ENCODE measurements around the gene DDX54.

DDX54 gene

GRCh38 chr12:113169697-113170096 lies 15.6 kb downstream of the DDX54 start:
- peaks cover 31% of the 10 kb centered on the region for H3K79me2 ChIP-seq (ENCODE audit: insufficient read depth, low read length)
- no peaks in the 10 kb centered on the region for H3K27me3 ChIP-seq (ENCODE audit: insufficient read depth, low read length, poor library complexity)
- no peak for ATAC-seq (ENCODE audit: insufficient read depth, low read depth)
- no peaks in the 10 kb centered on the region for H3K9me3 ChIP-seq (ENCODE audit: insufficient read depth, low read length, severe bottlenecking)
- no peak overlapping the region for H3K4me3 ChIP-seq (ENCODE audit: low read depth in 1 of 2, low read length in 2 of 2)
- H3K27ac ChIP-seq (ENCODE audit: low read length): 0 out of 2 replicates have a peak overlapping the region, but pooled peaks have one; percentile 19
- TF ChIP-seq CTCF (IDR thresholded peaks at IDR 0.05; ENCODE audit: borderline replicate concordance, extremely low read depth, low read length, poor library complexity, severe bottlenecking) (no peak), EZH2 (IDR thresholded peaks at IDR 0.05; ENCODE audit: borderline replicate concordance, low read depth, low read length, severe bottlenecking) (no peak)
- H3K36me3 ChIP-seq (ENCODE audit: insufficient read depth, low read length): peaks cover 99% of the 10 kb centered on the region
- no peak overlapping the region for H3K9ac ChIP-seq (ENCODE audit: low read depth, low read length)
- H2AFZ ChIP-seq (ENCODE audit: low read depth, low read length): no peak overlapping the region
- H3K4me1 ChIP-seq (ENCODE audit: insufficient read depth, low read length): no peaks in the 10 kb centered on the region
- no peak overlapping the region for H3K4me2 ChIP-seq (ENCODE audit: insufficient read depth, low read length)
- peaks cover 7% of the 10 kb centered on the region for H4K20me1 ChIP-seq (ENCODE audit: insufficient read depth, low read length)
- DNase-seq: no peak

- TF ChIP-seq CTCF (IDR thresholded peaks at IDR 0.05; ENCODE audit: borderline replicate concordance, extremely low read depth, low read length, poor library complexity, severe bottlenecking) (no peak), EZH2 (IDR thresholded peaks at IDR 0.05; ENCODE audit: borderline replicate concordance, low read depth, low read length, severe bottlenecking) (no peak)
- Histone ChIP-seq H4K20me1 (ENCODE audit: insufficient read depth, low read length) (peaks cover 9% of the 10 kb centered on the region), H3K9me3 (ENCODE audit: insufficient read depth, low read length, severe bottlenecking) (no peaks in the 10 kb centered on the region), H3K36me3 (ENCODE audit: insufficient read depth, low read length) (peaks cover 98% of the 10 kb centered on the region), H3K9ac (ENCODE audit: low read depth, low read length) (no peak overlapping the region), H3K27me3 (ENCODE audit: insufficient read depth, low read length, poor library complexity) (no peaks in the 10 kb centered on the region), H3K4me2 (ENCODE audit: insufficient read depth, low read length) (no peak overlapping the region), H3K79me2 (ENCODE audit: insufficient read depth, low read length) (peaks cover 18% of the 10 kb centered on the region), H3K27ac (ENCODE audit: low read length) (no peak overlapping the region), H3K4me3 (ENCODE audit: low read depth in 1 of 2, low read length in 2 of 2) (no peak overlapping the region), H3K4me1 (ENCODE audit: insufficient read depth, low read length) (no peaks in the 10 kb centered on the region), H2AFZ (ENCODE audit: low read depth, low read length) (no peak overlapping the region)
- DNase-seq (no peak), ATAC-seq (ENCODE audit: insufficient read depth, low read depth) (no peak)
Observed at GRCh38 chr12:113167868-113168267, 17.4 kb downstream of the DDX54 start.

GRCh38 chr12:113165521-113166450 lies 19.5 kb downstream of the DDX54 start:
- Histone ChIP-seq H3K9ac (ENCODE audit: low read depth, low read length) (no peak overlapping the region), H3K4me1 (ENCODE audit: insufficient read depth, low read length) (no peaks in the 10 kb centered on the region), H3K36me3 (ENCODE audit: insufficient read depth, low read length) (peaks cover 97% of the 10 kb centered on the region), H3K27ac (ENCODE audit: low read length) (no peak overlapping the region), H3K4me3 (ENCODE audit: low read depth in 1 of 2, low read length in 2 of 2) (no peak overlapping the region), H3K9me3 (ENCODE audit: insufficient read depth, low read length, severe bottlenecking) (no peaks in the 10 kb centered on the region), H2AFZ (ENCODE audit: low read depth, low read length) (no peak overlapping the region), H3K79me2 (ENCODE audit: insufficient read depth, low read length) (peaks cover 7% of the 10 kb centered on the region; the same call in 1 of the 2 replicates), H3K4me2 (ENCODE audit: insufficient read depth, low read length) (no peak overlapping the region), H4K20me1 (ENCODE audit: insufficient read depth, low read length) (peaks cover 24% of the 10 kb centered on the region), H3K27me3 (ENCODE audit: insufficient read depth, low read length, poor library complexity) (no peaks in the 10 kb centered on the region)
- DNase-seq (no peak), ATAC-seq (ENCODE audit: insufficient read depth, low read depth) (no peak)
- TF ChIP-seq CTCF (IDR thresholded peaks at IDR 0.05; ENCODE audit: borderline replicate concordance, extremely low read depth, low read length, poor library complexity, severe bottlenecking) (no peak), EZH2 (IDR thresholded peaks at IDR 0.05; ENCODE audit: borderline replicate concordance, low read depth, low read length, severe bottlenecking) (no peak)

All from DND-41 (cell line).